GM19438 (cell line): ENCODE results near the gene CREB5.

ENCODE experiments used
- ATAC-seq: cut with Tn5 transposase; IDR thresholded peaks from one replicate; pipeline ENCODE4 v1.9.1; 2021; ENCODE audit warnings: low read depth; ENCODE audit not compliant: unreplicated experiment

The CREB5 gene

DNA sequence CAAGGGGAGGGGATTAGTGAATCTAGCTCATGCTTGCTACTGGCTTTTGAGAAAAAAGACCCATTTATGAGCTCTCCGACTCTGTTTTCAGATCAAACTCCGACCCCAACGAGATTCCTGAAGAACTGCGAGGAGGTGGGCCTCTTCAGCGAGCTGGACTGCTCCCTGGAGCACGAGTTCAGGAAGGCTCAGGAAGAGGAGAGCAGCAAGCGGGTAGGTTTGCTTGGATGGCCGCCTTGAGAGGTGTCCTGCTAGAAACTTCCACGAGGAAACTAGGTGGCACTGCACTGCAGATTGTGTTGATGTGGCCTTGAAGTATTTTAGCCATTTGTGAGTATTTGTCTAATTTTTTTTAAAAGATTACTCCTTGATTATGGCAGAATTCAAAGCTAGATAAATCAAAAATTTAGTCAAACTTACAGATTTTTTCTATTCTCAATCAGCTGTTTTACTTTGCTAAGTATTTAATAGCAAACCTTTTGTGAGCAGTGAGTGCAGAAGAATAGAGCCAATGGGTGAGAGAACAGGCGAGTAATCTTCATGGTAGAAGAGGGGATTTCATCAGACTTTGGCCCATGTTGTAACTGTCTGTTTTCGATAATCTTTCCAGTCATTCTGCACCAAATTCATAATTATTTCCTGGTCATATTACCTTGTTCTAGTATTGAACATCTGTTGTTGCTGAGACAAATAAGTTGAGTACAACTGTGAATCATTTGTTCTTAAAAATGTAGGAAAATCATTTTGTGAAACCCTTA is 95.4 kb downstream of the CREB5 start:
- ATAC-seq, result no peak

DNA sequence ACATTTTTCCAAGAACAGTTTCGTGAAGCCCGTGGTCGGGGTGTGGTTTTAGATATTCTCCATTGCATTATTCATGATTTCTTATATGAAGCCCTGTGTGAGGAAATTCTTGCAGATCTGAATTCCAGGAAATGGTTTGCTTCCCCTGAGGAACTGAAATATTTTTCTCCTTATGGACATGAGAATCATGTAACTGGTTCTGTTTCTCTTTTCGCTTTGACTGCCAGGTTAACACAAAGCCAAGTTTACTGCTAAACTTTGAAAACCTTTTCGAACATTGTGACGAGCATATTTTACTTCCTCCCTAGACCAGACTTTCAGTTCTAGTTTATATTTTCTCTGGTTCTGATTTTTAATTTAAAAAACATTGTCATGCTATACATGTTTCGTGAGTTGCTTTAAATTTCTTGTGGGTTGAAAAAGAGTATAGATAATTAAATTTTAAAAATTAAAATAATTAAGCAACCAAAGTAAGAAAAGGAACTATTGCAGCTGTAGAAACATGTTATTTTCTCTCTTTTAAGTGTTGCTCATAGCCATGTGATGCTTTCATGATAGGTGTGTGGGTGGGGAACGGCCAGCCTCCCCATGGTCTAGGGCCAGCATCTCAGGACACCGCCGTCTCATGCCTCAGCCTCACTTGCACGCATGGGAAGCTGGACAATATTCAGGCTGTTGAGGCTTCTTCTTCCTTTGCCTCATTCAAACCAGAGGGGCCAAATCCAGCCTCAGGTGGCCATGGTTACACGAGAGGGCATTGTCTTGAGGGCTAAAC is 97.1 kb downstream of the CREB5 start:
- peak; percentile 75 for ATAC-seq

DNA sequence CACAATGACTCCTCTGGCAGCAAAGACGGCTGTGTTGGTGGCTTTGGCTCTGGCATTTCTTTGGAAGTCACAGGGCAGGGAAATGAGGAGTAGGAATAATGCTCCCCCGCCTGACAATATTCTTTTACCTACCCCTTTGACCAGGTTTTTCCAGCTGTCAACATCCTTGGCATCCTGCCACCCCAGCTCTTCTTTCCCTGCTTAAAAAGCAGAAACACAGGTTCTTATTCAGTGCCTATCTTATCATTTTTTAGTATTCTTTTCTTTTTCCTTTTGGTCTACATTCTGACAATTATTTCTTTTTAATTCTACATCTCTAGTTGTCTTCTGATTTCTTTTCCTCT is 97.7 kb downstream of the CREB5 start:
- no peak for ATAC-seq

DNA sequence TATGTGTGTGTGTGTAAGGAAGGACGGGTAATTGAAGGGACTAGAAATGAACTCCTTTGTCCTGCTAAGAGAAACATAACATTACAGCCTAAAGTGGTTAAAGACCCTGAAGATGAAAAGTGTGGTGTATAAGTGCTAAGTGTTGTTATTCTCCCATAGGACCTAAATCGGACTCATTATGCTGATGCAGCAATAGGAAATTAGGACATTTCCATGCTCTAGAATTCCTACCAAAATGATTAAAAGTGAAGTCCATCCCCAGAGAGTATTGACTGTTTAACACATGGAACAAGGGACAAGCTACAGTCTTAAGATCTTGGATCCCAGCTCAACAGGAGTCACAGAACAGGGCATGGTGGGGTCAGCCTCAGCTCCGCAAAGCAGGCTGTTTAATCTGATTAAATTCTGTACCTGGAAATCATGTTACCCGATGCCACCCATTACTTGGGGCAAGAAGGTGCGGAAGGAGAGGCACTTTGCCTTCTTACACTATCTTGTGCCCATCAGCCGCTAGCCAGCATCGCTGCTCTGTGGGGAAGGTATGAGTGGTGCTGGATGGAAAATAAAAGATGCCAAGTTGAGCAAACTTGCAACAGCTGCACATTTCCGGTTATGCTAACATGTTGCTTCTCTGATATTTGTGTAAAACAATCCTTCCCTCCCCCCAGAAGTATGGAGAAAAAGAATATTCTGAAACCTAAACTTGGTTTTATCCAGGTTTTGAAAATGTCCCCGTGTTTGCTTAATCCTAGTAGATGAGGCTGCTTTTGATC is 100.5 kb downstream of the CREB5 start:
- no peak for ATAC-seq

DNA sequence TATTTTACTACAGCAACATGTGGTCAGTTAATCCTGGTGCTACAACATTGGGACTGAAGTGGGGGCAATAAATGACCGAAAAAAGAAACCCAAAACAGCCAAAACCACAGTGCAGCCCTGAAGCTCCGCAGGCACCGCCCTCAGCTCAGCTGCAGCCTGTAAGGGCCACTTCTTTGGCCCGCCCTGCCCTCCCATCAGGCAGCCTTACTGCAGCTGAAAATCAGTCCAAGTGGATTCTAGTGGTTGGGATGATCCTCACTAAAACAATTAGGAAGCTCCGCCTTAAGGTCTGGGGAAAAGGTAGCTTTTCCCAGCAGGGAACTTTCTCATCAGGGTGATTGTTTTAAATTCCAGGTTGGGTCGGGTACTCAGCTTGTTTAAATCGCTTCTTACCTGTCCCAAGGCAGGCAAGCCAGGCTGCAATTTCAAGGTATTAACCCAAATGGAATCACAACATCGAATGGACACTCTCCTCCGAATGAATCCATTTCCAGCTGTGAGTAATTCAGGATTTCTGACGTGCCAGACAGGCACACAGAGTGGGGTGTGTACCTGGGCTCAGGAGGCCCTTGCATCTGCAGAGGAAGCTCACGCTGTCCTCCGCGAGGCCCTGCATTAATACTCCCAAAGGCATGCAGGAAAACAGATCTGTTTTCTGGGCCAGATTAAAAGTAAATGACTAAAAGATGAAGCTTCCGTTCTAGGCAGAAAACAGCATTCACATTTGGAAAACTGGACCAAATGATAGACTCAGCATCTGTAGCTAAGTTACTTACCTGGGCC is 104.3 kb downstream of the CREB5 start:
- no peak for ATAC-seq

DNA sequence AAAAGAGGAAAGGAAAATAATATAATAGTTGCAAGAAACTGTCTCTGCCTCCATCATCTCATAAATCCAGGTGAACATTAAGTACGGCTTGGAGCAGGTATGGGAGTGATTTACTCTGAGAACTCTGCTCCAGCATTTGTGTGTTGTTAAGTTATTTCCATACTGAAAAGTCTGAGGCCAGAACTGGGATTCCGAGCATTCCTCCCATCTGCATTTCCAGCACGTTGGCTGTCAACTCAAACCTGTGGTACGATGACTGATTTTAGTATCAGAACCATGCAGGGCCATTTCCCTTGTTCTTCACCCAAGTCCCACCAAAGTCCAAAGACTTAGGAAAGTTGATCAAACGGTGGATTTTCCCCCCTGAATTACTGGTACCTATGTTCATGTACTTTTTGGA is 104.9 kb downstream of the CREB5 start:
- ATAC-seq, result no peak

DNA sequence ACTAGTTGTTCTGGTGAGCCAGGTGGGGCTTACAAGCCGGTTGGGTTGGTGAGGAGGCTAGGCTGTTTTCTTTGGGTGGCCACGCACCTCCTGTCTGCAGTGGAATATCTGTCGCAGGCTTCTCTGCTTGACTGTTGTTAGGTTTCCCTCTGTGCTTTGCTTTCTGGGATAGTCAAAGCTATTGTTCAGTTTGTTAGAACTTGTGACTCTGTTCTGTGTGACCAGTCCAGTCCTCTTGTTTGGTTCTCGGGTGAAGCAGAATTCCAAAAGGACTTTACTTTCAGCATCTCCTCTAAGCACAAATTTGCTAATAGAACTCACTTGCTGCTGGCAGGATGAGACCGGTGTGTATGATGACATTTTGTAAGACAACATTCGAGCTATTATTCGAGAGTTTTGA is 105.3 kb downstream of the CREB5 start:
- ATAC-seq, result no peak

DNA sequence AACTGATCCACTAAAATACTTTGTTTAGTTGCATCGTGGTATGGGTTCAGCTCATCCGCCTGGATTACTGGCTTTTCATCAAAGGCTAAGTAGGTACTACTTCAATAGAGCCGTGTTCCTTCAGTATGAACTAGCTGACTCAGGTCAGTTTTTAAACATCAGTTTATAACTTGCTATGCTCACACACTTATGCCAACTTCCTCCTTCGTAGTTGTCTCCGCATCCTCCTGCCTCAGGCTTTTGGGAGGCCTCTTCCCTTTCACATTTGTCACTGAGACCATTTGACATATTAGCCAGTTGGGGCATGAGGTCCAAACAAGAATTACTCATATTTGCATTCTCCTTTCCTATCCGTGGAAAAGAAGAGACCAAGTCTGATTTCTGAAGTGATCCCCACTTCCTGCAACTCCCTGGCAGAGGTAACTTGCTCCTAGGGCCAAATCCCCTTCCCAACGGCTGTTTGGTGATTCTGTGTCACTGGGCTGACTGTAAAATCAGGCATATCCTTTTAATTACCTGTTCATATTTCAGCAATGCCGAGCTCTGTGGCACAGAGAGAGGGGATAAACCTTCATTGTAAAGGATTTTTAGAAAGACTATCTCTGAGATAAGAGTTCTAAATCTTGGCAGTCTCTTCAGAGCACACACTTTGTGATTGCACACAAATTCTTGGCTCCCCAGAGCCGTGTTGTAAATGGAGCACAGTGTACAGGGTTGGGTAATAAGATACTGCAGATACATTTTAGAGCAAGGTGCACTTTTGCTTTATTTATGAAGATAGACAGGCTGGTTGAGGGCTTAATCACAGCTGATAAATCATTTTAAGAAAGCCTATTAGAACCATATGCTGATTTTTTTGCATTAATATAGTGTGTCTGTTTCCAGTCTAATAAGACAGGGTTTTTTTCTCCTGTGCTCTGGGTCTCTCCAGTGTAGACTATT is 108.0 kb downstream of the CREB5 start:
- ATAC-seq, result no peak

DNA sequence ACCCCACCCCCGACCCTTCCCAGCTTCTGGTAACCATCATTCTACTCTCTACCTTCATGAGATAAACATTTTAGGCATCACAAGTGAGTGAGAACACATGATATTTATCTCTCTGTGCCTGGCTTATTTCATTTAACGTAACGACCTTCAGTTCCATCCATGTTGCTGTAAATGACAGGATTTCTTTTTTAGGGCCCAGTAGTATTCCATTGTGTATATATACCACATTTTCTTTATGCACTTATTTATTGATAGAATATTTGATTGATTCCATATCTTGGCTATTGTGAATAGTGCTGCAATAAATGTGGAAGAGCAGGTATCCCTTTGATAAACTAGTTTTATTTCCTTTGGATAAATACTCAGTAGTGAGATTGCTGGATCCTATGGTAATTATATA is 112.7 kb downstream of the CREB5 start:
- no peak for ATAC-seq

DNA sequence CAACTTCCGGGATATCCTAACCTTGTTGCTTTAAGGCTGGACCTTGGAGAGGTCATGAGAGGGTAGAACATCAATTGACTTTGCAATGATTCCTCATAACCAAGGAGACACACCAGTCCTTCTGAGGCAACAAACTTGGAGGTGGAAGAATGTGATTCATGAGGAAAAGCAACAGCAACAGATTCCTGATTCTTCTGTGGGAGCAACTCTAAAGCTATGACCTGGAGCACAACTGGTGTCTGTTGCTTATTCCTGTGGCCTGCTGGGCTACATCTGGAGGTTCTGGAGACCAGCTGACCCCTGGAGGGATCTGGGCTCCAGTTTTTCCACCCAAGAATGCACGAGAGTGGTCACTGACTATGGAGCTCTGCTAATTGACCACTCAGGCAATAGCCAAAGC is 116.6 kb downstream of the CREB5 start:
- ATAC-seq, result no peak

DNA sequence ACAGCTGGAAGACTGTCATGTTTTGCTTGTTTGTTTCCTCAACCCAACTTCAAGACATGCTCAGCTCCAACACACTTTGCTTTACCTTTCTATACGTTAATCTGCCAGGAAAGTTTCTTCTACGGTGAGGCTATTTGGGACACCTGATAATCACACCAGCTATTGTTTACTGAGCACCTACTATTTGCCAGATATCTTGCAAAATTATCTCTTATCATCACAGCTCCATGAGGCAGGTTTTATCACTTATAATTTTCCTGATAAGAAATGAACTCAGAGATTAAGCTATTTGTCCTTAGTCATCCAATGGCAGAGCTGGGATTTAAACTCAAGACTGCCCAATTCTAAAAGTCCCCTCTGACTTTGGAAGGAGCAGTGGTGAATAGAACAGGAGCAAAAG is 117.4 kb downstream of the CREB5 start:
- no peak for ATAC-seq

DNA sequence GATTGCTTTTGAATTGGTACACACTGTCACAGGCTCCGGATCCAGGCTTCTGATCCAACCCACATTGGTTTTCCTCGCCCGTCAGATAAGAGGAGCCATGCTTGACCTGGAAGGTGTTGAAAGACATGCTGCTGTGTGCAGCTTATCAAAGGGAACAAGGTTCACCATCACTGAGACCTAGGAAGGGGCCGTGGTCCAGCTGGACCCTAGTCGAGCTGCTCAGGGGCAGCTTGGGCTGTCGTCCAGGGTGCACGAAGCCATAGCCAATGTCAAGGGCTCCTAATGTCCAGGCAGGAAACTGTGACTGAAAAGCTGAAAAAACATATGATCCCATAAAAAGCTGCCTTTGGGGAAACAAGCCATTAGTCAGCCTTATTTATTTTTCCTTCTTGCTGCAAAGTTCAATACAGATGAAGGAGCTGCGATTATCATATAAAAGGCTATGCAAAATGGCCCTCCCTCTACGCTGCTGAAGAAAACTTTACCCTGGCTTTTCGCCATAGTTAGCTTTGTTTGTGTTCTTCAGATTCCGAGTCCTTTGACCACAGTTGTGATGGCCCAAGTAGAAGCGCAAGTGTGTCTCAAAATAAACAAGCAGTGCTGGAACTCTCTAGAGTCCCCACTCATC is 118.0 kb downstream of the CREB5 start:
- ATAC-seq, result no peak

DNA sequence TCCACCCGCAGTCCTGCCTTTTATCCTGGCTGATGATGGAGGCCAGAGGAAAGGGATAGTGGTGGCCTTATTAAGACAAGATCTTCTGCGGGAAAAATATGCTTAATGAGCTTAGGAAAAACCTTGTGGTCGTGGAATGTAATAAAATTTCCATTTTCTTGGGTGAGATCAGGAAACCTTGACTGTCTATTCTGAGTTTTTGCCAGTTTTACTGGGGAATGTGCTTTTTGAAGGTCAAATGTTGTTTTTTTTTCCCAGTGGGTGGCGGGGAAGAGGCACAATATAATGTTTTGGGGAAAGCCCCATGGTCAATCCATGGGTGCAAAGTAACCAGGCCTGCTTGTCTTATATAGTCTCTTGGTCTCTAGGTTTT is 118.5 kb downstream of the CREB5 start:
- ATAC-seq, result no peak

DNA sequence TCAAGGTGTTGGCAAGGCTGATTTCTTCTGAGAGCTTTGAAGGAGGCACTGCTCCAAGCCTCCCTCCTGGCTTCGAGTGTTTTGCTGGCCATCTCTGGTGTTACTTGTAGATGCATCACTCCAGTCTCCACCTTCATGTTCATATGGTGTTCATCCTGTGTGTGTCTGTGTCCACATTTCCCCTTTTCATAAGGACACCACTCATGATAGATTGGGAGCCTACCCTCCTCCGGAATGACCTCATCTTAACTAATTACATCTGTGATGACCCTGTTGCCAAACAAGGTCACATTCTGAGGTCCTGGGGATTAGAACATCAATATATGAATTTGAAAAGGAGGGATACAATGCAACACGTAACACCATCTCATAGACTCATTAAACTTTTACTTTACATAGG is 119.0 kb downstream of the CREB5 start:
- no peak for ATAC-seq

DNA sequence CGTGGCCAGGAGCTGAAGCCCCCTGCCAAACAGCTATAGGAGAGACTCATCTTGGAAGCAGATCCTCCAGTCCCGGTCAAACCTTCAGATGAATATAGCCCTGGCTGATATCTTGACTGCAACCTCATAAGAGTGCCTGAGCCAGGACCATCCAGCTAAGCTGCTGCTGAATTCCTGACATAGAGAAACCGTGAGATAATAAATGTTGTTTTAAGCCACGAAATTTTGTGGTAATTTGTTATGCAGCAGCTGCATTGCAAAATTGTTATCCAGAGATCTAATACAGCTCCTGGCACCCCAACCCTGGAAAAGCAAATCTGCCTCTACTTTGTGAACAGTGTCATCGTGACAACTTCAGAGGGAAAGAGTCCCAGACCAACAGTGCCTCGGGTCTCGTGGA is 119.9 kb downstream of the CREB5 start:
- no peak for ATAC-seq

DNA sequence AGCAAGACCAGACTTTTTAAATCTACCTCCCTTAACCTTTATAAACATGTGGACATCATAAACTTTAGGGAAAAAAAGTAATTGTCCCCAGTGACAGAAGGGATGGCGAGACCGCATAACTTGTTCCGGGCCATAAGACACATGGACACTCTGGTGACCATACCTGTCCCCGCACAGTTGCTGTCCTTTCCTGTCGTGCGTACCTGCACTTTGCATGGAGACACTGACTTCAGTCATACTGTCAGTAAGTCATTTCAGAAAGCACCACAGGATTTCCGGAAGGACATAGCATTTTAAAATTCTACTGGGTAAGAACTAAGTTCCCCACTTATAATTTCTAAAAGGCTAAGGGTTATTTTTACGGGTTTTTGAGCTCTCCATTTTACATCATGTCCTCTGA is 120.9 kb downstream of the CREB5 start:
- ATAC-seq, result no peak

DNA sequence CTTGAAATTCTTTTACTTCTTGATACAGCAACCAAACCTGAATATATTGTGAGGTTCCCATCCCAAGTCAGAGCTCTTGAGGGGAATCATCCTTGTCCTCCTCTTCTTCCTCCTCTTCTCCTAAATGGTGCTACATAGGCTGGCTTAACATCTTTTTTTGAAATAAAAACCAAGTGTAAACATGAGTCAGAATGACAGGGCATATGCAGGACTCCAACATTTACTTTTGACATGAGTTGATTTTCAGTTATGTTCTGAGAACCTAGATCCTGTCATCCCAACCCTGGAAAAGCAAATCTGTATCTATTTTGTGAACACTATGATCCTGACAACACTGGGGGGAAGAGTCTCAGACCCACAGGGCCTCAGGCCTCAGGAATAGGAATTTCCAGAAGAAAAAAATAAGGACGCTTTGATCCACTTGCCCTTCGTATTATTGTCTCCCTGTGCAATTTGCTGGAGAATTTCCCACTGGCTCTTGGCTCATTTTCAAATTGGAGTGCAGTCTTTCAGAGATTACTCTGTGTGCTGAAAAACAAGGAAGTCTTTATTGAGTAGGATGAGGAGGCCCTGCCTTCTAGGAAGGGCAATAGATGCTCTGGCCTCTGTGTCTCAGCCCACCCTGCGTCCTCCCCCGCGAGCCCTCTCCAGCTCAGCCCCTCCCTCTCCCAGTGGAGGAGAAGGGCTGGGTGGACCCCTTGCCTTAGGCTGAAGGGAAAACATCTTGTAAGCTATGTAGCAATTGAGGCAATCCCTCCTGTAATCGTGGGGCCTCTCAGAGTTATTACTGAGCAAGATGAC is 121.6 kb downstream of the CREB5 start:
- ATAC-seq, result no peak

DNA sequence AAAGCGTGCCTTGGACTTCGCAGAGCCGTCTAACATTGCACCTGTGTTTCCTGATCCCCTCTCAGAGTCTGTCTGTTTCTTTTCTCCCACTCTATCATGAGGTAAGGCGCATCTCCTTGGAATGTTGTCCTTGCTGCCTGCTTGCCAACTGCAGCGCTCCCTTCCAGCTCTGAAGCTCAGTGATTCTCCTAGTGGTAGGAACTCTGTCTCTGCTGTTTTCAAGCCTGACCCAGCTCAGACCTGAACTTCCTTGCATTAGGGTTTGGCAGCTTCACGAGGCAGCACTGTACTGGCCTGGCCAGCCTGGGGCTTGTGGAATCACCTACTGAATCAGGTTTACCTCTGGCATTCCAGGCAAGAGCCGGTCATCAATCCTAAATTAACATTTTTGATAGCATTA is 123.9 kb downstream of the CREB5 start:
- no peak for ATAC-seq
